DLD1 (cell line): ENCODE data around the gene CCDC159.
"Not testable (repeated sequence)": the region's sequence is repeated elsewhere in the genome, so short reads cannot be mapped to it uniquely, and the experiment has no call there.

Source experiments
- in situ Hi-C: cut with HindIII; loops from 2 replicates; pipeline ENCODE4 v1.10.0; 2017; ENCODE audit warnings: low sequenced_read_pairs

Gene CCDC159

DNA sequence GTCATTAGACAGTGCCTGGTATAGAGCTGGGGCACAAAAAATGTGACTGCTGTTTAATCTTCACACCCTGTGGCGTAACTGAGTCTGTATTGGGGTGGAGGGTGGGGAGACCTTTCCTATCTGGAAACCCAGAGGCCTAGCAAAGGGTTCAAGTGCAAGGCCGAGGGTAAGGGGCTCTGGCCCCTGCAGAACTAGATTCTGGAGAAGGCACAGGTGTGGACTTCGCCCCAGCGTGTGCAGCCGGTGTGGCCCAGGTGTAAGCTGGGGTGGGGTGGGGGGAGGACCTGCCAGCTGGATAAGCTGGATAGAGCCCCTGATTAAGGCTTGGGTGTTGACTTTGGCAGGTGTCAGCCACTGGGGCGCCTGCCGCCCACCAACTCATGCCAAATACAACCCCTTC is 8.2 kb upstream of the CCDC159 start:
- in situ Hi-C loops = no loop called here

DNA sequence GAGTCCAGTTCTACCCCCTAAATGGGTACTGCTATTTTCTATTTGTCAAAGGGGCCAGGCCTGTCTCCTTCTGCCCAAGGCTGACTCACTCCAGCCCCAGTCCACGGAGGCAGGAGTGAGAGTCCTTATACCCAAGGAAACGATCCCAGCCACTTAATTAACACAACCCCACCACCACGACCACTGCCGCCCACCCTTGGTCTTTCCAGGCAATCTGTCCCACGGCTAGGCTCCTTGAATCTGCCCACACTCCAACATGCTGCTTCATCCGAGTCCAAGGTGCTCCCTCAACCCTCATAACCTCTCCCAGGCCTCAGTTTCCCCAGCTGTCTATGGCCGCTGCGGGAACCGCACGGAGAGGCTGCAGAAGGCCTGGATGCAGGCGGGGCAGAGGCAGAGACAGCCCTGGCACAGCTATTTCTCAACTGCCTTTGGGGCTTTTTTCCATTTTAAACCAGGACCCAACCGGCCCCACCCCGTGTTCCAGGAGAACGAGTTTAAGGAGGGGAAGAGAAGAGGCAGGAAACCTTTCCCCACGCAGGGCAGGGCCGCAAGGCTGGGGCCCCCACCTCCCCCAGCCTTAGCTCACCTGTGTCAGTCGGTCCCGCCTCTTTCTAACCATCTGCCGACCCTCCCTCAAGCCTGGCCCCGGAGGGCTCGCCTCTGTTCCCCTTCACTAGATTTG is 7.6 kb upstream of the CCDC159 start:
- in situ Hi-C loops = no loop called here

DNA sequence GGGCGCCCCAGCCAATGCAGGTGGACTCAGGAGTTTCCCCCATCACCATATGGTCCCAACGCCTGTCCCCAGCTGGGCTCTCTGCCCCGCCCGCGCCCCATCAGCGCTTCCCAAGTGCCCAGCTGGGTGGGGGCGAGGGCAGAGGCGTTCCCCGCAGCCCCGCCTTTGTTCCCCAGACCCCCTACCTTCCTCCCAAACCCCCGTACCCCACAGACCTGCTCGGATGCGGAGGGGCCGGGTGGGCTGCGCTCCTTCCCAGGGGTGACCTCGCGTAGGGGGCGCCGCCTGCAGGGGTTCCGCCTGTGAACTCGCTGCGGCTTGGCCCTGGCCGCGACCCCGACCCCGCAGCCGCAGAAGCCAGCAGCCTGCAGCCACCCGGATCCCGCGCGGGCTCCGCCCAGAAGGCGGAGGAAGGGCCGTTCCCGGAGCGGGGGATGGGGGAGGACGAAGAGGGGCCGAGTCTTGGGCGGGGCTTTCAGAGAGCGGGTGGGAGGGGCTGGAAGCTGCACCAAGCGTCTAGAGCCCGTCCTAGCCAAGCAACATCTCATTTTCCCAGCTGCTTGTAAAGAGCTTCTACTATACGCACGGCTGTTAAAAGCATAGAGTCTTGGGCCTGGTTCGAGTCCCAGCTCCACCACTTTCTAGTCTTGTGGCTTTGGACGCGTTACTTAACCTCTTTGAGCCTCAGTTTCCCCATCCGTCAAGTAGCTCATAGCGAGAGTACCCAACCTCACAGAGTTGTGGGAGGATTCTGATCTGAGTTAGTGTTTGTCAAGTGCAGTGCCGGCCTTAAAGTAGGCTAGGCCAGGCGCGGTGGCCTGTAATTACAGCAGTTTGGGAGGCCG is 6.8 kb upstream of the CCDC159 start, which contains the start of gene RAB3D:
RAB3D (minus strand) TSS at position 404 of the 845 bp plus-strand sequence. CDS start 2,258 bp downstream, outside the sequence.
- in situ Hi-C loops = no loop called here

DNA sequence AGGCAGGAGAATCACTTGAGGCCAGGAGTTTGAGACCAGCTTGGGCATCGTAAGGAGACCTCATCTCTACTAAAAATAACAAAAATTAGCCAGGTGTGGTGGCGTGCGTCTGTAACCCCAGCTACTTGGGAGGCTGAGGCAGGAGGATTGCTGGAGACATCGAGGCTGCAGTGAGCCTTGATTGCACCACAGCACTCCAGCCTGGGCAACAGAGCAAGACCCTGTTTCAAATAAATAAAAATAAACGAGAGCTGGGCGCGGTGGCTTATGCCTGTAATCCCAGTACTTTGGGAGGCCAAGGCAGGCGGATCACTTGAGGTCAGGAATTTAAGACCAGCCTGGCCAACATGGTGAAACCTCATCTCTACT is 6.2 kb upstream of the CCDC159 start:
- in situ Hi-C loops = not testable (repeated sequence)

DNA sequence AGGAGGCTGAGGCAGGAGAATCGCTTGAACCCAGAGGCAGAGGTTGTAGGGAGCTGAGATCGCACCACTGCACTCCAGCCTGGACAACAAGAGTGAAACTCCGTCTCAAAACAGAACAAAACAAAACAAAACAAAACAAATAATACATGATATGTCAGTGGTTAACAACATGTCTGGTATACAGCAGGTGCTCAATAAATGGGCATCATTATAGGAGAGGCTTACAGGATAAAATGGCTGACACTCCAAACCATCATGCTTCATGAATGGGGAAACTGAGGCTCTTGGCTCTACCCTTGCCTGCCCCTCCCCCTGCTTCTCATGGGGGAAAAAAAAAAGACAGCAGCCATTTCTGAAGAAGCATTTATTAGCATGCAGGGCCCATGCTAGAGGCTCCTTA is 3.9 kb upstream of the CCDC159 start:
- in situ Hi-C loops = no loop called here

DNA sequence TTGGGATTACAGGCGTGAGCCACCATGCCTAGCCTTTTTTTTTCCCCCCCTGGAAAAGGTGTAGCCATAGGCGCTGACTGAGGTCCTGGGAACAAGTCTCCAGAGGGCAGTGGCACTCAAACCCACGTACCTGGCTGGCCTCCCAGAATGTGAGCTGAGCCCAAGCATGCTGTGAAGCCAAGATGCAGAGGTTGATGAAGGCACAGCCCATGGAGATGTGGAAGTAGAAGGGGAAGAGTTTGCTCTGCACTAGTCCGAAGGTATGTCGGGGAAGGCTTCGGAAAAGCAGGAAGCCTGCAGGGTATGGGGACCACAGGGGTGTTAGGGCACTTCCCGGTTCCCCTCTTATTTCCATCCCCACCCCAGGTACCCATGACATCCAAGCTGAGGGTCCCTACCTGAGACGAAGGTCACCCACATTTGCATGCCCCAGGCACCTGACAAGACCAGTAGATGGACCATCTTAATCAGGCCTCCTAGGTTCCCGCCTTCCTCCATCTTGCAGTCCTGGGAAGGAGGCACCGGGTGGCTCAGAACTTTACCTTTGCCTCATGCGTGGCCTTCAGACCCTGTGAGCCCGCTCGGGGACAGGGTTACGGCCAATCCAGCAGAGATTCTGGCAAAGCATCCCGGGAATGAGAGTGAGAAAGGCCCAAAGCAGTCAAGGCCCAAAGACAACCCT is 1.1 kb upstream of the CCDC159 start:
- in situ Hi-C loops = no loop called here

DNA sequence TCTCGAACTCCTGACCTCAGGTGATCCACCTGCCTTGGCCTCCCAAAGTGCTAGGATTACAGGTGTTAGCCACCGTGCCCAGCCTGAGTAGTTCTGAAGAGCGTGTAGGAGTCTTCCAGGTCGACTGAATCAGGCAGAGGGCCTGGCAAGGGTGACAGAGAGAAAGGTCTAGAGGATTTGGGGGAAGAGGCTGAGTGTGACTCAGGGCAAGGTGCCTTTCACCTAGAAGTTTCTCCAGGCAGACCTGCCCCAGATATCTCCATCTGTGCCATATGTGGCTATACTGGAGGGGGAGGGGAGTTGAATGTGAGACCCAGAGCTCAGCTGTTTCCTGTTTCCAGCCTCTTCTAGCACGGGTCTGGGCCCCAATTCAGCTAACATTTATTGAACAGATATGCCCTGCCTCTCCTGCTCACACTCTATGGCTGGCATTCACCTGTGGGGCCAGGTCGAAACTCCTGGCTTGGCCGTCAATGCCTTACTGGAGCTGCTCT is 1.3 kb downstream of the CCDC159 start:
- in situ Hi-C loops = no loop called here

DNA sequence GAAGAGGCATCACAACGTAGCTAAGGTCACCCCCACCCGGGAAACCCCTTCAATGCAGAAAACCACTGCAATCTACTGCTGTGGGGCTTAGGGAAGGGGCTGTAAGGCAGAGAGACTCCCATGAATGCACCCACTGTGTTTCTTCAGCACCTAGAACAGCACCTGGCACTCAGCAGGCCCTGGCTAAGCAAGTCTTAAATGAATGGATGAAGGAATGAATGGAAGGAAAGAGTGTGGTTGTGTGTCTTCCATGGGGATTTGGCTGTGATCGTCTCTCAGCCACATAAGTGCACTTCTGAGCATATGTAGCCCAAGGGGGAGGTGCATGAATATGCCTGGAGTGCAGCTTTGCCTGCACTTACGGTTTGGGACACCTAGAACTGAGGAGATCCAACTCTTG is 2.9 kb downstream of the CCDC159 start:
- in situ Hi-C loops = no loop called here

DNA sequence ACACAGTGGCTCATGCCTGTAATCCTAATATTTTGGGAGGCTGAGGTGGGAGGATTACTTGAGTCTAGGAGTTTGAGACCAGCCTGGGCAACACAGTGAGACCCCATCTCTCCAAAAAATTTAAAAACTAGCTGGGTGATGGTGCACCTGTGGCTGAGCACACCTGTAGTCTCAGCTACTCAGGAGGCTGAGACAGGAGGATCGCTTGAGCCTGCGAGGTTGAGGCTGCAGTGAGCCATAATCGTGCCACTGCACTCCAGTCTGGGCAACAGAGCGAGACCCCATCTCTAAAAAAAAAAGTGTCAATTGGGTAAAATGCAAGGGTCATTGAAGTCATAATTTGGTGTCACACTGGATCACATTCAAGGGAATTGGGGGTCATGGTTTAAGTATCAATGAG is 7.8 kb downstream of the CCDC159 start:
- in situ Hi-C loops = not testable (repeated sequence)

DNA sequence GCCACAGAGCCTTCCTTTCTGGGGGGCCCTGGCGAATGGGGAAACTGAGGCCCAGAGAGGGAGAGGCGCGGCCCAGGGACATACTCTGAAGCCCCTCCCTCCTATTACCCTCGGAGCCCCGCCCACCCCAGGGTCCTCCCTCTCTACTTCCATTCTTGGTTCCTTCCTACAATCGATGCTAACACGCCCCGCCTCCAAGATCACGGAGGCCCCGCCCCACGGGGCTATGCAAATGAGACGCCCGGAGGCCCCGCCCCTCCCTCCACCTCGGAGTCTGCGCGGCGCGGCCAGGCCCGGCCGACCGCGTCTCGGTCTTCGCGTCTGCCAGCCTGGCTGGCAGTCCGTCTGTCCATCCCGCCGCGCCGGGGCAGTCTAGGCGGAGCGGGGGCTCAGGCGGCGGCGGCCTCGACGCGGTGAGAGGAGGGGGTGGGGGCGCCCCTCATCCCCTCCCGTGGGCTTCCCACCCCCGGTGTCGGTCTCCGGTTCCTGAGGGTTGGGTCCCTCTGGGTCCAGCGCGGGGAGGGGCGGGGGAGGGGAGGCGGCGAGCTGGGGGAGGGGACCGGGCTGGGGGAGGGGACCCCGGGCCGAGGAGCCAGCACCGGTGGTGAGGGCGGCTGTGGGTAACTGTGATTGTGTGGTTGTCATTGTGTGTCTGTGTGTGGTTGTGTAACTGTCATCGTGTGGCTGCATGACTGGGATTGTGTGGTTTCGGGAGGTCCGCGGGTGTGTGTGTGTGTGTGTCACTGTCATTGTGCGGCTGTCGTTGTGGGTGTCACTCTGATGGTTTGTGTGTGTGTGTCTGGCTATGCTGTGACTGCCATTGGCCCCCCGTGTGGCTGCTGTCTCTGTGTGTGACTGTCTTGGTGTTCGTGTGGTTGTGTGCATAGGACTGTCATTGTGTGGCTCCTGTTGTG is 9.1 kb downstream of the CCDC159 start, which contains the start of gene PLPPR2:
PLPPR2 (plus strand) TSS at position 273 of the 914 bp plus-strand sequence. CDS start 2,242 bp downstream, outside the sequence.
- in situ Hi-C loops = no loop called here

DNA sequence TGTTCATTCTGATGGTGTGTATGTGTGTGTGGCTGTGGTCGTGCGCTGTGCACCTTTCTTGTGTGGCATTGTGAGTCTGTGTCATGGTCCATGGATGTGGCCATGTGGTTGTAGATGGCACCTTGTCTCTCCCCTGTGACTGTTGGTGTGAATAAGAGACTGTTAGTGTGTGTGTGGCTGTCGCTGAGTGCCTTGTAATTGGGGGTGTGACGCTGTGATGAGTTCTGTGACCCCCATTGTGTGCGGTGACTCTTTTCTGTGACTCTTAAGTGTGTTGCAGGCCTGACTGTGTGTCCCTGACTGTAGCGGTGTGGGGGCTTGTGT is 9.7 kb downstream of the CCDC159 start:
- in situ Hi-C loops = no loop called here

DNA sequence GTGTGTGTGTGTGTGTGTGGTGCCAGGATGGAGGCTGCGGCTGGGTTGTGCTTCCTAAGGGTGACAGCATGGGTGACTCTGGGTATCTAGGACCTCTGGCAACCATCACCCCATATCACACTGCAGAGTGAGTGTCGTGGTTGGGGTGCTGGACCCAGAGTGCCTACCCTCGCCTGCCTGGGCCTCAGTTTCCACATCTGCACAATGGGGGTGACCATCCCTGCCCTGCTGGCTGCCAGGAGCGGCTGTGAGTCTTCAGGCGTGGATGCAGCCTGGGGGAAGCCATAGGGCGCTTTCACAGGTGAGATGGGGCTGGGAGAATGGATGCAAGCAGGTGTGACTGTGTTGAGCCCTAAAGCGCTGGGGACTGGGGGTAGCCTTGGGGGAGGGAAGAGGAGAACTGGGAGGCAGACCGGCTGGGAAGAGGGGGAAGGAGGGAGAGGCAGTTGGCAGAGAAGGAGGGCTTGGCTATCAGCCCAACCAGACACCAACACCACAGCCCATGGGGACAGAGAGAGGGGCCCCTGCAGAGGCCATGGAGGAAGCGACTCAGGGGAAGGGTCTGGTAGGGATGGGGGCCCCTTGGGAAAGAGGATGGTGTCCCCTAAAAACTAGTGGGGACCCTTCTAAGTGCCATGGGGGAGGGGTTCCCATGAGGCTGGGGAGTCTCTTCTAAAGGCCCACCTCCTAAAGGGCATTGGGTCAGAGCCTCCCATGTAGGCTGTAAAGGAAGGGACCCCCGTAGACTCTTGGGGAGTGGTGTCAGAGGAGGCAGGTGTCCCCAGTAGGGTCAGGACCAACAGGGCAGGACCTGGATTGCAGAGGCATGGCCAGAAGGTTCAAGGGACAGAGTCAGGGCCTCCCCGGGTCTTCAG is 10.6 kb downstream of the CCDC159 start:
- in situ Hi-C loops = no loop called here

DNA sequence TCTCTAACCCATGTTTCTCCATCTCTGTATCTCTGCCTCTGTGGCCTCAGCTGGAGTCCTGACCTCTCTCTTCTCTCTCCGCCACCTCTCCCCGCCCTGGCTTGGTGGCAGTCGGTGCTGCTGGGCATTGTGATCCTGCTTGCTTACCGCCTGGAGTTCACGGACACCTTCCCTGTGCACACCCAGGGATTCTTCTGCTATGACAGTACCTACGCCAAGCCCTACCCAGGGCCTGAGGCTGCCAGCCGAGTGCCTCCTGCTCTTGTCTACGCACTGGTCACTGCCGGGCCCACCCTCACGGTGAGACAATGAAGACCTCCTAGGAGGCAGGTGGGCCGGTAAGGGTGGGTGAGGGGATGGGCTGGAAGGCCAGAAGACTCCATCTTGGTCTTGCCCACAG is 13.1 kb downstream of the CCDC159 start:
- in situ Hi-C loops = no loop called here

DNA sequence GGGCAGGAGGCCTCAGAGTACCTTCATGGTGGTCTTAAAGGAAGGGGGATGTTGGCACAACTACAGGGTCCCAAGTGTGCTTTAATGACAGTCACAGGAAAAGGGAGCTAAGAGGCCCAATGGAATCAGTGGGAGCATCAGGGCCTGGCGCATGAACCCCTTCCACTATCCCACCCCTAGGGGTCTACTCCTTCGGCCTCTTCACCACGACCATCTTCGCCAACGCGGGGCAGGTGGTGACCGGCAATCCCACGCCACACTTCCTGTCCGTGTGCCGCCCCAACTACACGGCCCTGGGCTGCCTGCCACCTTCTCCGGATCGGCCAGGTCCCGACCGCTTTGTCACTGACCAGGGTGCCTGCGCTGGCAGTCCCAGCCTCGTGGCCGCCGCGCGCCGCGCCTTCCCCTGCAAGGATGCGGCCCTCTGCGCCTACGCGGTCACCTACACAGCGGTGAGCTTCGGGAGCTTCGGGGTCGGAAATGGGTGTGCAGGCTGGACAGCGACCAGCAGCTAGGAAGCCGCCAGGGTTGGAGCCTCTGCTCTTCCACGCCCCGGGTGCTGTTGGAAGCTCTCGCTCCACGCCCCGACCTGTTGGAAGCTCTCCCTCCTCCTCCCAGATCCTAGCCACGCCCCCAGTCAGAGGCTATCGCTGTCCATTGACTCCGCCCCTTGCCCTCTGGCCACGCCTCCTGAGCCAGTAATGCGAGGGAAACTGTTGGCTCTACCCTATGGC is 14.9 kb downstream of the CCDC159 start:
- in situ Hi-C loops = no loop called here

DNA sequence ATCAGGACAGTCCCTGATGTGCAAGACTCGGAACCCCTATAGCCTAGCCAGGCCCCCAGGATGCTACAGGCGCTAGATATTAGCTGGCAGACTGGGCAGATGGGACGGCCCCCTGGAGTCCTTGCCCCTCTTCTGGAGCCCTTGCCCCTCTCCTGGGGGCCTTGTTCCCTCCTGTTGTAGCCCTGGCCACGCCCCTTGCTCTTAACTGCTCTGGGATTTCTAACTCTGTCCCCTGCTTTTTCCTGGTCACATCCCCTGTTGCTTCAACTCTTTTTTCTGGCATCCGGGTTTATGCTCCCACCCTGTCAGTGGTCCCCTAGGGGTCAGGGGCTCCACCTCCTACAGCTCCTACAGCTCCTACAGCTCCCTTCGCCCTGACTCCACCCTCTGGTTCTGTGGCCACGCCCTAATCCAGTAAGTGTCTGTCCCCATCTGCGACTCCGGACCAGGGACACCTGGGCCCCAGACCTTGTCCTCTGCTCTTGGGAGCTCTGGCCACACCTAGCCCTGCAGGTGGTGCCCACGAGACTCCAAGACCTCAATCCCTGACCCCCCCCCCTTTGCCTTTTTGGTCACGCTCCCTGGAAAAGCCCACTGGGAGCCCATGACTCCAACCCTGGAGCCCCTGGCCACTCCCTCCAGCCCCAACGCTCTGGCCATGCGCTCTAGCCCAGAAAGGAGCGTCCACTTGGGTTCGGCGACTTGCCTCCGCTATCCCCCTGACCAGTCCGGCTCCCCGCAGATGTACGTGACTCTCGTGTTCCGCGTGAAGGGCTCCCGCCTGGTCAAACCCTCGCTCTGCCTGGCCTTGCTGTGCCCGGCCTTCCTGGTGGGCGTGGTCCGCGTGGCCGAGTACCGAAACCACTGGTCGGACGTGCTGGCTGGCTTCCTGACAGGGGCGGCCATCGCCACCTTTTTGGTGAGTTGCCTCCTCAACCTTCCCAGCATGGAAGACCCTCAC is 15.7 kb downstream of the CCDC159 start:
- in situ Hi-C loops = no loop called here

DNA sequence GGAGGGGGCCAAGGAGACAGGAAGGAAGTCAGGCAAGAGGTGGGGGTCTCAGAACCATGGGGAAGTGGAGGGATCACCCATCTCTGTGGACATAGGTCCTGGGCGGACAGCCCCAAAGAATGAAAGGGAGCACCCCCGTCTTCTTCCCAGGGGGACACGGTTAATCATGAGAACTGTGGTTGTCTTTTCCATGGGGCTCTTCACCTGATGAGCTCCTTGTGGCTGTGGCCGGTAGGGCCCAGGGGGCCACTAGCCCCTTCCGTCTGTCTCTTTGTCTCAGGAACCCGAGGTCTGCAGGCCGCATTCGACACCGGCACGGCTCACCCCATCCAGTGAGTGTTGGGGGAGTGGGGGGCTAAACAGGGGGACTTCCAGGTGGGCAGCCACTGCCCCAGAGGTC is 17.6 kb downstream of the CCDC159 start:
- in situ Hi-C loops = no loop called here

DNA sequence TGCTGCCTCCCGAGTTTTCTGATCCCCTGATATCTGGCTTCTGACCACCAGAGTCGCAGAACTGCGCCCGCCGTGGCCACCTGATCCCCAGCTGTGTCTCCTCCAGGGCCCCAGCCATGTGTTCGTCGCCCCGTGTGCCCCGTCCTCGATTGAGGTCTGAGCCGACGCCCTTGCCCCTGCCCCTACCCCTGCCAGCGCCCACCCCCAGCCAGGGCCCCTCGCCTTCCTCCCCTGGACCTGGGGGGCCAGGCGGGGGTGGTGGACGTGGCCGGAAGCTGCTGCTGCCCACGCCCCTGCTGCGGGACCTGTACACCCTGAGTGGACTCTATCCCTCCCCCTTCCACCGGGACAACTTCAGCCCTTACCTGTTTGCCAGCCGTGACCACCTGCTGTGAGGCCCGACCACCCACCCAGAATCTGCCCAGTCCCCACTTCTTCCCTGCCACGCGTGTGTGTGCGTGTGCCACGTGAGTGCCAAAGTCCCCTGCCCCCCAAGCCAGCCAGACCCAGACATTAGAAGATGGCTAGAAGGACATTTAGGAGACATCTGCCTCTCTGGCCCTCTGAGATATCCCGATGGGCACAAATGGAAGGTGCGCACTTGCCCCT is 18.1 kb downstream of the CCDC159 start:
- in situ Hi-C loops = no loop called here
